Measurements from ENCODE around the gene SPATA16.
"Not testable (repeated sequence)": the region's sequence is repeated elsewhere in the genome, so short reads cannot be mapped to it uniquely, and the experiment has no call there.

- not testable (repeated sequence) for TF ChIP-seq ARNT, FOXK2 (IDR thresholded peaks at IDR 0.05)
Measured at GRCh38 chr3:172960626-172961182, 180.3 kb downstream of the SPATA16 start.
